ENCODE results near the gene RAD9B.

Gene RAD9B

GRCh38 chr12:110538869-110539622 lies 36.9 kb downstream of the RAD9B start:
- no peak overlapping the region for H3K27ac ChIP-seq

GRCh38 chr12:110540048-110540447 lies 37.9 kb downstream of the RAD9B start:
- H3K27ac ChIP-seq, result no peak overlapping the region
- TF ChIP-seq ZFX (IDR thresholded peaks at IDR 0.05), result no peak
- no peak for TF ChIP-seq CTCF (conservative IDR thresholded peaks at IDR 0.05)

More at GRCh38 chr12:110538869-110539622, 36.9 kb downstream of the RAD9B start:
- TF ChIP-seq ZFX (IDR thresholded peaks at IDR 0.05) (no peak), CTCF (conservative IDR thresholded peaks at IDR 0.05) (no peak)

GRCh38 chr12:110543252-110543959 lies 41.3 kb downstream of the RAD9B start:
- no peak for TF ChIP-seq ZFX (IDR thresholded peaks at IDR 0.05)
- no peak for TF ChIP-seq CTCF (conservative IDR thresholded peaks at IDR 0.05)
- peak overlapping the region; percentile 73 for H3K27ac ChIP-seq

- peak overlapping the region; percentile 73 for H3K27ac ChIP-seq
- TF ChIP-seq ZFX (IDR thresholded peaks at IDR 0.05) (no peak), CTCF (conservative IDR thresholded peaks at IDR 0.05) (no peak)
Measured at GRCh38 chr12:110543965-110544364, 41.8 kb downstream of the RAD9B start.

- H3K27ac ChIP-seq, result peak overlapping the region; percentile 73
Measured at GRCh38 chr12:110545259-110545658, 43.1 kb downstream of the RAD9B start.

GRCh38 chr12:110545812-110546211 lies 43.7 kb downstream of the RAD9B start:
- no peak overlapping the region for H3K27ac ChIP-seq
- TF ChIP-seq ZFX (IDR thresholded peaks at IDR 0.05) (no peak), CTCF (conservative IDR thresholded peaks at IDR 0.05) (no peak)

- no peak overlapping the region for H3K27ac ChIP-seq
- no peak for TF ChIP-seq ZFX (IDR thresholded peaks at IDR 0.05)
- TF ChIP-seq CTCF (conservative IDR thresholded peaks at IDR 0.05), result no peak
Measured at GRCh38 chr12:110546339-110546738, 44.2 kb downstream of the RAD9B start.

All from C4-2B (cell line).